SK-N-SH treated with all-trans-retinoic acid at 6 μM for 48 hours (cell line): Measurements from ENCODE around the gene LAMTOR1.

Experiments
- ARNTL ChIP-seq: fragments of 450-650 bp; formaldehyde crosslinking; IDR thresholded peaks from 2 replicates; pipeline ENCODE4 v1.5.0; 2020; ENCODE audit warnings: low read depth, mild to moderate bottlenecking, moderate library complexity, borderline replicate concordance
- ESRRG ChIP-seq: fragments of 250-450 bp; sonication (Bioruptor Pico); IDR thresholded peaks from 2 replicates; pipeline ENCODE4 v1.6.1; 2021; ENCODE audit warnings: mild to moderate bottlenecking
- ISL1 ChIP-seq: fragments of 250-450 bp; sonication (Bioruptor Pico); IDR thresholded peaks from 2 replicates; pipeline ENCODE4 v2.1.2; 2022; ENCODE audit warnings: mild to moderate bottlenecking, moderate library complexity
- OSR1 ChIP-seq: fragments of 250-450 bp; sonication (Bioruptor Pico); IDR thresholded peaks from 2 replicates; pipeline ENCODE4 v1.8.0; 2022; ENCODE audit warnings: moderate library complexity, mild to moderate bottlenecking, inconsistent platforms
- PATZ1 ChIP-seq: fragments of 250-450 bp; sonication (Bioruptor Pico); IDR thresholded peaks from 2 replicates; pipeline ENCODE4 v1.8.0; 2020; ENCODE audit warnings: mild to moderate bottlenecking, moderate library complexity, borderline replicate concordance
- ZC3H10 ChIP-seq: fragments of 250-450 bp; sonication (Bioruptor Pico); IDR thresholded peaks from 2 replicates; pipeline ENCODE4 v1.5.1; 2021; ENCODE audit warnings: mild to moderate bottlenecking, moderate library complexity
- ZFP3 ChIP-seq: fragments of 250-450 bp; sonication (Bioruptor Pico); IDR thresholded peaks from 2 replicates; pipeline ENCODE4 v1.5.0; 2020; ENCODE audit warnings: mild to moderate bottlenecking, moderate library complexity
- ZNF565 ChIP-seq: fragments of 450-650 bp; formaldehyde crosslinking; conservative IDR thresholded peaks from 2 replicates; pipeline ENCODE4 v1.5.0; 2020; ENCODE audit warnings: low read depth, mild to moderate bottlenecking, moderate library complexity
- ZNF70 ChIP-seq: fragments of 450-650 bp; formaldehyde crosslinking; IDR thresholded peaks from 2 replicates; pipeline ENCODE4 v1.5.0; 2020; ENCODE audit warnings: mild to moderate bottlenecking, moderate library complexity
- TF ChIP-seq, protein P1 (sequence below): fragments of 250-450 bp; sonication (Bioruptor Pico); IDR thresholded peaks from 2 replicates; pipeline ENCODE4 v1.5.1; 2020; ENCODE audit warnings: low read depth, mild to moderate bottlenecking, moderate library complexity
- TF ChIP-seq, protein P2 (sequence below): fragments of 250-450 bp; sonication (Bioruptor Pico); IDR thresholded peaks from 2 replicates; pipeline ENCODE4 v1.8.0; 2021; ENCODE audit warnings: low read depth, mild to moderate bottlenecking, moderate library complexity, borderline replicate concordance

GRCh38 chr11:72081821-72082453 is 21.2 kb downstream of the LAMTOR1 start:
- TF ChIP-seq, protein P1, sequence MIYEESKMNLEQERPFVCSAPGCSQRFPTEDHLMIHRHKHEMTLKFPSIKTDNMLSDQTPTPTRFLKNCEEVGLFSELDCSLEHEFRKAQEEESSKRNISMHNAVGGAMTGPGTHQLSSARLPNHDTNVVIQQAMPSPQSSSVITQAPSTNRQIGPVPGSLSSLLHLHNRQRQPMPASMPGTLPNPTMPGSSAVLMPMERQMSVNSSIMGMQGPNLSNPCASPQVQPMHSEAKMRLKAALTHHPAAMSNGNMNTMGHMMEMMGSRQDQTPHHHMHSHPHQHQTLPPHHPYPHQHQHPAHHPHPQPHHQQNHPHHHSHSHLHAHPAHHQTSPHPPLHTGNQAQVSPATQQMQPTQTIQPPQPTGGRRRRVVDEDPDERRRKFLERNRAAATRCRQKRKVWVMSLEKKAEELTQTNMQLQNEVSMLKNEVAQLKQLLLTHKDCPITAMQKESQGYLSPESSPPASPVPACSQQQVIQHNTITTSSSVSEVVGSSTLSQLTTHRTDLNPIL (CRISPR knock-in tag), result no peak
- TF ChIP-seq PATZ1 (no peak), ARNTL (CRISPR knock-in tag) (no peak), ZNF70 (CRISPR knock-in tag) (no peak), ESRRG (CRISPR knock-in tag) (no peak), OSR1 (CRISPR knock-in tag) (no peak), ZC3H10 (CRISPR knock-in tag) (no peak), ZNF565 (no peak), ZFP3 (CRISPR knock-in tag) (no peak), ISL1 (CRISPR knock-in tag) (no peak)
- TF ChIP-seq, protein P2, sequence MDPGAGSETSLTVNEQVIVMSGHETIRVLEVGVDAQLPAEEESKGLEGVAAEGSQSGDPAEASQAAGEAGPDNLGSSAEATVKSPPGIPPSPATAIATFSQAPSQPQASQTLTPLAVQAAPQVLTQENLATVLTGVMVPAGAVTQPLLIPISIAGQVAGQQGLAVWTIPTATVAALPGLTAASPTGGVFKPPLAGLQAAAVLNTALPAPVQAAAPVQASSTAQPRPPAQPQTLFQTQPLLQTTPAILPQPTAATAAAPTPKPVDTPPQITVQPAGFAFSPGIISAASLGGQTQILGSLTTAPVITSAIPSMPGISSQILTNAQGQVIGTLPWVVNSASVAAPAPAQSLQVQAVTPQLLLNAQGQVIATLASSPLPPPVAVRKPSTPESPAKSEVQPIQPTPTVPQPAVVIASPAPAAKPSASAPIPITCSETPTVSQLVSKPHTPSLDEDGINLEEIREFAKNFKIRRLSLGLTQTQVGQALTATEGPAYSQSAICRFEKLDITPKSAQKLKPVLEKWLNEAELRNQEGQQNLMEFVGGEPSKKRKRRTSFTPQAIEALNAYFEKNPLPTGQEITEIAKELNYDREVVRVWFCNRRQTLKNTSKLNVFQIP (CRISPR knock-in tag), result no peak
